OCI-M1 (cell line): ENCODE results near the gene SERTAD2.

Source experiments
- DNase-seq: peaks from one replicate; lab custom pipeline; 2025; lab: John Stamatoyannopoulos, UW

The SERTAD2 gene

GRCh38 chr2:64646007-64646880 is 7.5 kb downstream of the SERTAD2 start:
- DNase-seq: peak; percentile 87

GRCh38 chr2:64644458-64645382 is 9.0 kb downstream of the SERTAD2 start:
- DNase-seq: peak; percentile 83

- no peak for DNase-seq
Observed at GRCh38 chr2:64643838-64644457, 9.8 kb downstream of the SERTAD2 start.

- DNase-seq: no peak
Observed at GRCh38 chr2:64641599-64641998, 12.1 kb downstream of the SERTAD2 start.

GRCh38 chr2:64640153-64641044 is 13.3 kb downstream of the SERTAD2 start:
- DNase-seq: no peak

- DNase-seq: no peak
Observed at GRCh38 chr2:64639691-64640090, 14.0 kb downstream of the SERTAD2 start.

- no peak for DNase-seq
Observed at GRCh38 chr2:64638502-64639120, 15.1 kb downstream of the SERTAD2 start.

- no peak for DNase-seq
Observed at GRCh38 chr2:64637931-64638330, 15.8 kb downstream of the SERTAD2 start.

GRCh38 chr2:64637000-64637635 is 16.6 kb downstream of the SERTAD2 start:
- no peak for DNase-seq

- DNase-seq: no peak
Observed at GRCh38 chr2:64635976-64636911, 17.5 kb downstream of the SERTAD2 start.

GRCh38 chr2:64634345-64635267 is 19.1 kb downstream of the SERTAD2 start:
- DNase-seq: no peak

GRCh38 chr2:64632835-64633819 is 20.6 kb downstream of the SERTAD2 start:
- no peak for DNase-seq

- DNase-seq: no peak
Observed at GRCh38 chr2:64631771-64632170, 21.9 kb downstream of the SERTAD2 start.

- DNase-seq: no peak
Observed at GRCh38 chr2:64630752-64631151, 23.0 kb downstream of the SERTAD2 start.

GRCh38 chr2:64629875-64630274 is 23.8 kb downstream of the SERTAD2 start:
- DNase-seq: no peak

- DNase-seq: no peak
Observed at GRCh38 chr2:64629329-64629781, 24.4 kb downstream of the SERTAD2 start.
